Retina (tissue), 1 donor: Measurements from ENCODE around the gene EPHB4.
A peak's percentile ranks its signal among the peaks of the same experiment; 100 is the strongest.
"Not testable (repeated sequence)": the region's sequence is repeated elsewhere in the genome, so short reads cannot be mapped to it uniquely, and the experiment has no call there.

Source experiments
- DNase-seq: peaks from one replicate; pipeline ENCODE4 v3.0.0-alpha.2; 2016

The EPHB4 gene

DNA sequence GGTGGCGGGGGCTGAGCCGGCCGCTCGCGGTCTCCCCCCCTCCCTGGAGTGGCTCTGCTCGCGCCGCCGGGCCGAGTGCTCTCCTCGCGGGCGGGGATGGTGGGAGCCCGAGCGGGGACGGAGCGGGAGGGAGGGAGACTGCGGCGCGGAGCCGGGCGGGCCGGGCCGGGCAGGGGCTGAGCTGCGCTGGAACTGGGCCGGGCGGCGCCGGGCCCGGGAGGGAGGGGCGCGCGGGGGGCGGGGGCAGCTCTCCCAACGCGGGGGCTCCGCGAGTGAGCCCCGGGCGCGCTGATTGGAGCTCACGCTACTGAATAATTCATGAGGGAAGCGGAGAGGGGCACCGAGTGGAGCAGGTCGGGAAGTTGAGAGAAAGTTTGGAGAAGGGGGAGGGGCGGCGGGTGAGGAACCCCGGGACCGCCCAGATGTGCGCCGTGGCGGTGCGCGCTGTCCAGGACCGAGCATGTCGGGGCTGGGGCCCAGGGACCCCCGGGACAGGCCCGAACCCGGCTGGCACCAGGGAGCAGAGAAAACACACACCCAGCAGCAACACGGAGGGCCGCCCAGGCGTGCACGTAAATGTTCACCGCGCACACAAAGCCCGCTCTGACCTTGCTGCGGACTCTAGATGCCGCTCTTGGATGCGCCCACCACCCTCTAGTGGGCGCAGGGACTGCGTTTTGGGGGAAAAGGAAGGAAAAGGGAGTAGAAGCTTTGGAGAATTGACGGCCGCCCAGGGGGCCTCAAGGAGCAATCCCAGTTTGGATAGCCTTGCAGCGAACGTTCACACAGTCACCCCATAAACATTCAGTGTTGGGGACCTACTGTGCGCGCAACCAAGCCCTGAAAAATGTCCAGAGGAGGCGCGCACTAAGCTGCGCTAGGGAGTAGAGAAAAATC, at the start of gene EPHB4:
TSS of gene EPHB4 (minus strand) at position 194 of the 897 bp plus-strand sequence. CDS start 493 bp downstream, outside the sequence.
- peak; percentile 89 for DNase-seq

DNA sequence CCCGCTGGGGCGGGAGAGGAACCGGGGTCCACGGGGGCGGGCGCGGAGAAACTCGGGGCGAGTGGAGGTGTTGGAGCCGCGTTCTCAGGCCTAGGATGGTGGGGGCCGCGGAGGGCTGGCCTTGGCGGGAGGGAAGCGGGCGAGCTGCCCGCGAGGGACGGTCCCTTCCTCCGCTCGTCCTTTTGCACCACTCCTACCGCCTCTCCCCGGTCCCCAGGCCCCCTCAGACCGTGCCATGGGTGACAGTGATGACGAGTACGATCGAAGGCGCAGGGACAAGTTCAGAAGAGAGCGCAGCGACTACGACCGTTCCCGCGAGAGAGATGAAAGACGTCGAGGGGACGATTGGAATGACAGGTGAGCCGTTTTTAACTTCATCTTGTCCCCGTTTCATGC, 48.0 kb upstream of the EPHB4 start:
- no peak for DNase-seq

DNA sequence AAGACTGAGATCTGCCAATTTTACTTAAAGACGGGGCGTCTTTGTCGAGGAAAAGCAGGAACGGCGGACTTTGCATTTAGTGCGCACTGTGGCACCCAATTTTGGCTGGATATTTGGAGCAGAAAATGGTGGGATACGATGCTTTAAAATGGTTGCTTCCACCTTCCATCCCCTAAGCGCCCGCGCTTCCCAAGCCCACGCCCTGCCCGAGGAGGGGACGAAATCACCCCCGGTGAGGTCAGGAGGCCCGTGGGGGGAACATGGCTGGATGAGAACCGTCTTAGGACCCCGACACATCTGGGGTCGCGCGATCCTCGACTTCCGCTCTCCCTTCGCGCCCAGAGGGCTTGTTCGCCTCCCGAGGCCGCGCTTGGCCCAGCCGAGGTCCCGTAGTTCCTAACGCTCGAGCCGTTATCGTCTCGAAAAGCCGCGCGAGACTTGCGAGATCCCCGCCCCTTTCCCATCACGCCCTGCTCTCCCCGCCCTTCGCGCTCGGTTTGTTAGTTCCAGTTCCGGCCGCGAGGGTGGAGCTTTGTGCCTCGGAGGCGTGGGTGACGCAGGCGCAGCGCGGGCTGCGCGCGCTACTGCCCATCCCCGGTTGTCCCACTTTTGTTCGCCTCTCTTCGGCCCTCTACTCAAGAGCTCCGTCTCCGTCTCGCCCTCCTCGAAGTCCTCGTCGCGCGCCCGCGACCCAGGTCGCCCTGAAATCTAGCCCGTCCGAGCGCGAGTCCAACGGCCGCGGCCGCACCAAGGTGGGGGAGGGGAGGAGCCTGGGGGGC, 47.4 kb upstream of the EPHB4 start, which contains the start of gene SRRT:
TSS of gene SRRT (plus strand) at position 527 of the 779 bp plus-strand sequence. CDS start 488 bp downstream, outside the sequence.
- peak; percentile 99 for DNase-seq

DNA sequence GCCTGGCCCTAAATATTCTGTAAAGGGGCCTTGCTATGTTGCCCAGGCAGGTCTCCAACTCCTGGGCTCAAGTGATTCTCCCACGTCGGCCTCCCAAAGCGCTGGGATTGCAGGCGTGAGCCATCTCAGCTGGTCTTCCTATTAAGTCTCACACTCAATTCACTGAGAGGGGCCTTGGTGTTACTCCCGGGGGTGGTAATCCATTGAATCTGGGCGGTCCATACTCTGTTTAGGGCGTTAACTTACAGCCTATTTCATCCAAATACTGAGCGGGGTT, 46.9 kb upstream of the EPHB4 start:
- DNase-seq = no peak

DNA sequence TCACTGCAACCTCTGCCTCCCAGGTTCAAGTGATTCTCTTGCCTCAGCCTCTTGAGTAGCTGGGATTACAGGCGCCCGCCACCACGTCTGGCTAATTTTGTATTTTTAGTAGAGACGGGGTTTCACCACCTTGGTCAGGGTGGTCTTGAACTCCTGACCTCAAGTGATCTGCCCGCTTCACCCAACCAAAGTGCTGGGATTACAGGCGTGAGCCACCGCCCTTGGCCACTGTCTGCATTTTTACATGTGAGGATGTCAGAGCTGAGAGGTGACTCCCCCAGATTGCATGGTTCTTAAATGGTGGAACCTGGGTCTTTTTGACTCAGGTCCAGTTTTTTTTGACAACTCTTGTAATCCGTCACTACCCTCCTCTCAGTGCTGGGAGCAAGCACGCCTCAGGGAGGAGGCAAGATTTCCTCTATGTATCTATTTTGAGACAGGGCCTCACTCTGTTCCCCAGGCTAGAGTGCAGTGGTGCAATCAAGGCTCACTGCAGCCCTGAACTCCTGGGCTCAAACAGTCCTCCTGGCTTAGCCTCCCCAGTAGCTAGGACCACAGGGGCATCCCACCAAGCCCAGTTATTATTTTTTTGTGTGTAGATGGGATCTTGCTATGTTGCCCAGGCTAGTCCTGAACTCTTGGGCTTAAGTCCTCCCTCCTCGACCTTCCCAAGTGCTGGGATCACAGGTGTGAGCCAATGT, 46.4 kb upstream of the EPHB4 start:
- DNase-seq = no peak

DNA sequence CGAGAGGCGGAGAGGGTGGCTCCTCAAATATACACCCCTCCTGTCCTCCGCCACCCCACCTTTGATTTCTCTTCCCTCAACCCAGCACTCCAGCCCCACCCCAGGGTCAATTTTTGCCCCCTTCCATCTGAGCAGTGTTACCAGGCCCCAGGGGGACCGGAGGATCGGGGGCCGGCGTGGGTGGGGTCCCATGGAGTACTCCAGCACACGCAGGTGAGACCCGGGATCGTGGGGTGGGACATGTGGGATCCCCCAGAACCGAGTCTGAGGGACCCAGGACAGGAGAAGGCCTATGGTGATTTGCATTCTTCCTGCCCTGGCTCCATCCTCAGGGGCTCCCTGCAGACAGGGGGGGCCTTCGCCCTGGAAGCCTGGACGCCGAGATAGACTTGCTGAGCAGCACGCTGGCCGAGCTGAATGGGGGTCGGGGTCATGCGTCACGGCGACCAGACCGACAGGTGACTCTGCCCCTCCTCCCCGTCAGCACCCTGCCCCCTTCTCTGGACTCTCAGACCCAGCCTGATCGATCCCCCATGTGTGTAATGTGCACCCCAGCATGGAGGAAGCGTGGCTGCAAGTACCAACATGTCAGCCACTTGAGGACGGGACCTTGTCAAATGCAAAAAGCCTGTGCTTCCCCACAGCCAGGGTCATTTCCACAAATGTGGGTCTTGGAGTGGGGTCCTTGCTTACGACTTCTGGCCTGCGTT, 40.6 kb upstream of the EPHB4 start:
- peak; percentile 44 for DNase-seq

DNA sequence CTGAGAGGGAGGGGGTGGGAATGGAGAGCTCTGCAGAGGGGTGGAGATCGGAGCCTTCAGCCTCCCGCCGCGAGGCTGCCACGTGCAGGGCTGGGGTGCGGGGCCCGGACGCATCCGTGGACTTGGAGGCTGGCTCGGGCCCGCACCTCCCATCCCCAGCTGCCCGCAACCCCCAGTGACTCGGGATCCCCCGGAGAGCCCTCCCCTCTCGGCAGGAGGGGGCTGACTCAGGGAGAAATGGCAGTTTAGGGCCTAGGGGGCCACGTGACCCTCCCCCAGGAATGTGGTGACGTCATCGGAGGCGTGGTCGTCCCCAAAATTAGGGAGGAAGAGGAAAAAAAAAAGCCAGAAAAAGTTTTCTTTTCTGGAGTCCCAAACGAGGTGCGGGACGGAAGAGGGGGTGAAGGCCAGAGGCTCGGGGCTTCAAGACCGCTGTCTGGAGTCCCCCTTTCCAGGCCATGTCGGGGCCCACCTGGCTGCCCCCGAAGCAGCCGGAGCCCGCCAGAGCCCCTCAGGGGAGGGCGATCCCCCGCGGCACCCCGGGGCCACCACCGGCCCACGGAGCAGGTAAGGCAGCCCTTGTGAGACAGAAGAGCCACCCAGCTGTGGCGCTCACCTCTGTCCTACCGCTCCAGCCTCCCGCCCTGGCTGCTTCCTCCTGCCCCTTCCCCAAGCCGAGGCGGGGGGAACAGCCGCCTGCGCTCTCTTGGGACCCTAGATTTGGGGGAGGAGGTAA, 39.9 kb upstream of the EPHB4 start, which contains the start of gene TRIP6:
TSS of gene TRIP6 (plus strand) at position 348 of the 736 bp plus-strand sequence. CDS start at position 459, 111 bp downstream.
- DNase-seq = peak; percentile 82

DNA sequence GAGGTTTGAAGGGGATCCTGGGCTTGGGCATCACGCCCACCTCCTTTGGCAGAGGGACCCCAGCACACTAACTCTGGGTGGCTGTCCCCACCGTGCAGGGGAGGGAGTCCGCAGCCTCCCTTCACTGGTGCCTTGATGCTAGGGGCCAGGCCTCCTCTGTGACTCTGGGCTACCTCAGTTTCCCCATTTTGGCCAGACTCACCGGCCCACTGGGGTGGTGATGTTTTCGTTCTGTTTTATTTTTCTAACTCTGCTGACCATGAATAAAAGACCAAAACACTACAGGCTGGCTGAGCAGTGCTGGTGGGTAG, 39.4 kb upstream of the EPHB4 start:
- DNase-seq = peak; percentile 25

DNA sequence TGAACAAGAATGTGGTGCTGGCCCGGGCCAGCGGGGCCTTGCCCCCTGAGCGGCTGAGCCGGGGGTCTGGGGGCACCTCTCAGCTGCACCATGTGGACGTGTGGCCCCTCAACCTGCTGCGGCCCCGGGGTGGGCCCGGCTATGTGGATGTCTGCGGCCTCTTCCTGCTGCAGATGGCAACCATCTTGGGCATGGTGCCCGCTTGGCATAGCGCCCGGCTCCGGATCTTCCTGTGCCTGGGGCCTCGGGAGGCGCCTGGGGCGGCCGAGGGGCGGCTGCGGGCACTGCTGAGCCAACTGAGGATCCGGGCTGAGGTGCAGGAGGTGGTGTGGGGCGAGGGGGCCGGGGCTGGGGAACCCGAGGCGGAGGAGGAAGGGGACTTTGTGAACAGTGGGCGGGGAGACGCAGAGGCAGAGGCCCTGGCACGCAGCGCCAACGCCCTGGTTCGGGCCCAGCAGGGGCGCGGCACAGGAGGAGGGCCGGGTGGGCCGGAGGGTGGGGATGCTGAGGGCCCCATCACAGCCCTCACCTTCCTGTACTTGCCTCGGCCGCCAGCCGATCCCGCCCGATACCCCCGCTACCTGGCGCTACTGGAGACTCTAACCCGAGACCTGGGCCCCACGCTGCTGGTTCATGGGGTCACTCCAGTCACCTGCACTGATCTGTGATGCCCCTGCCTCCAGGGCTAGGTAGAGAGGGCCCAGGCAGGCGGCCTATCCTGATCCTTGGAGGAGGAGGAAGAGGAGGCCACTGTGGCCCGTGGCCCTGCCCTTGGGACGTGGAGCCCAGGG, 38.8 kb upstream of the EPHB4 start:
- no peak for DNase-seq

DNA sequence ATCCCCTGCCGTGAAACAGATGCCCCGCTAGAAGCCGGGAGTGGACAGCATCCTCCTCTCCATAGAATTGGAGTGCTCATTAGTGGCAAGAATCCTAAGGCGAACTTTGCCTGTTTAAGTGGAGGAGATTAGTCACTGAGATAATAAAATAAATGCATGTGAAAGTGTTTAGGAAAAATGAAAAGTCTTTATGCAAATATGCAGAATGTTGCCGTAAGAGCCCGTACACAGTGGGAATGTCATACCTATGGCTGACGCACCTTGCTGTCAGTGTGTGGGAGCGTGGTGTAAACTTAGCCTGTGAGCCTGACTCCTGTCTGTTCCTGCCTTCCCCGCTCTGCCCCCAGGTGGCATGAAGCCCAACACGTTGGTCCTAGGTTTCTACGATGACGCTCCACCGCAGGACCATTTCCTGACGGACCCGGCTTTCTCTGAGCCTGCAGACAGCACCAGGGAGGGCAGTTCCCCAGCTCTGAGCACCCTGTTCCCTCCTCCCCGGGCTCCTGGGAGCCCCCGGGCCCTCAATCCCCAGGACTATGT, 38.1 kb upstream of the EPHB4 start:
- DNase-seq = no peak

DNA sequence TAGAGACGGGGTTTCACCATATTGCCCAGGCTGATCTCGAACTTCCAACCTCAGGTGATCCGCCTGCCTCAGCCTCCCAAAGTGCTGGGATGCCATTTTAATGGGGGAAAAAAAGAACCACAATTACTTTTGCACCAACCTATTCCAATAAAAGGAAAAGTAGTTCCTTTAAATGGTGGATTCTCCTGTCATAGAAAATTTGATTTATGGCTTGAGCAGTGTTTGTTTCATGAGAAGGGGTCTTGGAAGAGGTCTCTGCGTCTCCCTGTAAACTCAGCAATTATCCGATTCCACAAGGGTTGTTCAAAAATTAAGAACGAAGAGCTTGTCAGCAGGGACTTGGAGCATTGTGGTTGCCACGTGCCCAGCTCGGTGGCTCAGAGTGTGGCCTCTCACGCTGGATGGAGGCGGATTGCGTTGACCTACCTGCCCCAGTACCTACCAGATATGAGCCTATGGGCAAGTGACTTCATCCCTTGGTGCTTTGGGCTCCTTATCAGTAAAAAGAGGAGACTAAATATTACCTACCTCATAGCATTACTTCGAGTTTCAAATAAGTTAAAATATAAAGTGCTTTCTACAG, 37.0 kb upstream of the EPHB4 start:
- DNase-seq = no peak

DNA sequence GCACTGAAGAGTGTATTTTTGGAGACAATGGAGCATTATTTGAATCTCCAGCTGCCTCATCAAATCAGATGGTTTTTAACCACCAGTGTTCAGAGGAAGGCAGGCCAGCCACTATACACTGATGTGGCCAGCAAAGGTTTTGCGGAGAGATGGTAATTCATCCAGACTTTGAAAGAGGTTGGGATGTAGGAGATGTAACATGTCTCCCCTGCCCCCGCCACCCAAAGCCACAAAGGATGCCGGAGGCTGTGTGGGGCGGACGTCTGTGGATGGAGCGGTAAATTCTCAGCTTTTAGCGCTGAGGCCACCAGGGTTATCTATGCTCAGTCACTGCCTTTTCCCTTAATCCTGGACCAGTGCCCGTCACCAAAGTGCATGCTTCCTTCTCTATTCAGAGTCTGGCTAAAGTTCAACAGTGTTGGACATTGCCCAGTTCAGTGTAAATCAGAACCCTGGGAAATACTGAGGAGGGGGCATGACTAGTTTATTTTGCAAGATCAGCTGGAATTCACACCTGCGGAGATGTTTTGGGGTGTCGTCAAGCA, 36.2 kb upstream of the EPHB4 start:
- no peak for DNase-seq

DNA sequence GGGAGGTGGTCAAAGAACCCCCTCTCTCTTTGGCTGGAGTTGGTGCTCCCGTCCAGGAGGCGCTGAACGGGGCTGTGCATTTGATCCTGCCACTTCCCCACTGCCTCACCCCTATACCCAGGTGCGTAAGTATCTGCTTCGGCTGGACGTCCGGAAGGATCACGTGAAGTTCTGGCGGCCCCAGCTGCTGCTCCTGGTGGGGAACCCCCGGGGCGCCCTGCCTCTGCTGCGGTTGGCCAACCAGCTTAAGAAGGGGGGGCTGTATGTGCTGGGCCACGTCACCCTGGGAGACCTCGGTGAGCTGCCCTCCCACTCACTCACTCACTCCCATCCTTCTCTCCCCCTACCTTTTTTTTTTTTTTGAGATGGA, 34.3 kb upstream of the EPHB4 start:
- DNase-seq = no peak

DNA sequence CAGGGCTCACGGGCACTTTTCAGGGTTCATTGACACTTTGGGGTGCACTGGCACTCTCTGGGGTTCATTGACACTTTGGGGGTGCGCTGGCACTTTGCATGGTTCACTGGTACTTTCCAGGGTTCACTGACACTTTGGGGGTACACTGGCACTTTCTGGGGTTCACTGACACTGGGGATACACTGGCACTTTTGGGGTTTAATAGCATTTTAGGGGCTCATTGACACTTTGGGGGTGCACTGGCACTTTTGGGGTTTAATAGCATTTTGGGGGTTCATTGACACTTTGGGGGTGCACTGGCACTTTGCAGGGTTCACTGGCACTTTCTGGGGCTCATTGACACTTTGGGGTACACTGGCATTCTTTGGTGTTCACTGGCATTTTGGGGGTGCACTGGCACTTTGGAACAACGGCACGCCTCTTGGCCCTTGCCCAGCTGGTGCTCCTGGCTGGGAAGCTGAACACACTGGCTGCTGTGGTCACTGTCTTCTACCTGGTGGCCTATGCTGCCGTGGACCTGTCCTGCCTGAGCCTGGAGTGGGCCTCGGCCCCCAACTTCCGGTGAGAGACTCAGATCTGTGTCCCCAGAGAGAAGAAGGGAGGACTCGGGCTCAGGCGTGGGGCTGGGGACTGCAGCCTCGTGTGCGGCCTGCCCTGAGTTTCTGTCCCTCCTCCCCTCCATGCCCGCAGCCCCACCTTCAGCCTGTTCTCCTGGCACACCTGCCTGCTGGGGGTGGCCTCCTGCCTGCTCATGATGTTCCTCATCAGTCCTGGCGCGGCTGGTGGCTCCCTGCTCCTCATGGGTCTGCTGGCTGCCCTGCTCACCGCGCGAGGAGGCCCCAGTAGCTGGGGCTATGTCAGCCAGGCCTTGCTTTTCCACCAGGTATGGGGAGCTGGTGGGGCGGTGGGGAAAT, 33.6 kb upstream of the EPHB4 start:
- DNase-seq = no peak

DNA sequence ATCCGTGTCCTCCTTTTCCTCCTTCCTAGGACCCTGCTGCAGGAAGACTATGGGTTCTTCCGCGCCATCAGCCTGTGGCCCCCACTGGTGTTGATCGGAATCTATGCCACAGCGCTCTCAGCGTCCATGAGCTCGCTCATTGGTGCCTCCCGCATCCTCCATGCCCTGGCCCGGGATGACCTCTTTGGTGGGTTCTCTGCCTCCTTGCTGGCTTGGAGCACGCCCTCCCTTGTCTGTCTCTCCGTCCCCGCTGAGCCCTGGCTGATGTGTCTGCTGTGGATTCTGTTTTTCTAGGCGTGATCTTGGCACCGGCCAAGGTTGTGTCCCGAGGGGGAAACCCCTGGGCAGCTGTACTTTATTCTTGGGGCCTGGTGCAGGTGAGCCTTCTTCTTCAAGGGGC, 32.5 kb upstream of the EPHB4 start:
- no peak for DNase-seq

DNA sequence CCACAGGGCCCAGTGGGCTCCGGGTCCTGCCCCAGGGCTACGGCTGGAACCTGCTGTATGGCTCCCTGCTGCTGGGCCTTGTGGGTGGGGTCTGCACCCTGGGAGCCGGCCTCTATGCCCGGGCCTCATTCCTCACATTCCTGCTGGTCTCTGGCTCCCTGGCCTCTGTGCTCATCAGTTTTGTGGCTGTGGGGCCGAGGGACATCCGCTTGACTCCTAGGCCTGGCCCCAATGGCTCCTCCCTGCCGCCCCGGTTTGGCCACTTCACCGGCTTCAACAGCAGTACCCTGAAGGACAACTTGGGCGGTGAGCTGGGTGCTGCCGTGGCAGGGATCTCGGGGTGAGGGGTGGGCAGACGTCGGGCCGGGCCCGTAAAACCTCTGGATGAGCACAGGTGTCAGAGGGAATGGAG, 29.6 kb upstream of the EPHB4 start:
- no peak for DNase-seq

DNA sequence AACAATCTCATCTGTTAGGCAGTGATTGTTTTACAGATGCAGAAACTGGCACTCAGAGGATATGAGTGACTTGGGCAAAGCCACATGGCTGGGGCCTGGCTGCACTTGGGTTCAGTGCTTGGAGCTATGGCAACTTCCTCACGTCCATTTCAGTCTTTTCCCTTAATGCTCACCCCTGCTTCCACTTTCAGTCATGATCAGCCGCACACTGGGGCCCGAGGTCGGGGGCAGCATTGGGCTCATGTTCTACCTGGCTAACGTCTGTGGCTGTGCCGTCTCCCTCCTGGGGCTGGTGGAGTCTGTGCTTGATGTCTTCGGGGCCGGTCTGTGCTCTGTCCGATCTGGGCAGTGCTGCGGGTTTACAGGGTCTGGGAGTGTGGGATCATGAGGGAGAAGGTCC, 28.2 kb upstream of the EPHB4 start:
- DNase-seq = no peak

DNA sequence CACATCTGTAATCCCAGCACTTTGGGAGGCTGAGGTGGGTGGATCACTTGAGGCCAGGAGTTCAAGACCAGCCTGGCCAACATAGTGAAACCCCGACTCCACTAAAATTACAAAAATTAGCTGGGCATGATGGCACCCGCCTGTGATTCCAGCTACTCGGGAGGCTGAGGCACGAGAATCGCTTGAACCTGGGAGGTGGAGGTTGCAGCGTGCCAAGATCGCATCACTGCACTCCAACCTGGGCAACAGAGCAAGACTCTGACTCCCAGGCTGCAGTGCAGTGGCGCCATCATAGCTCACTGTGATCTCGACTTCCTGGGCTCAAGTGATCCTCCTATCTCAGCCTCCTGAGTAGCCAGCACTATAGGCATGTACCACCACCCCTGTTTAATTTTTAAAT, 27.6 kb upstream of the EPHB4 start:
- DNase-seq = not testable (repeated sequence)
